Activated T-helper 1 cell treated with anti-CD3 and anti-CD28 coated beads, Interleukin-12 subunit alpha, Interleukin-12 subunit beta, Interleukin-2, Interleukin-4 antibody, amounts not matched to agents 30 ng/mL and 10 ng/mL and 1 ng/mL, durations not matched to agents 14 hours and 24 hours and 36 hours (primary cell): ENCODE results near the gene SRGAP2C. TPM values are rescaled to one million over a fixed set of nuclear protein-coding genes. Genes with fewer than 3 reads are reported as not detected.
A peak's percentile ranks its signal among the peaks of the same experiment; 100 is the strongest.
"Not testable (repeated sequence)": the region's sequence is repeated elsewhere in the genome, so short reads cannot be mapped to it uniquely, and the experiment has no call there.

Source experiments
- DNase-seq: peaks from one replicate; pipeline ENCODE4 v3.0.0; 2021; ENCODE audit warnings: low spot score
- H3K27ac Mint-ChIP-seq: one replicate; pipeline ENCODE4 v1.8.0; 2021; ENCODE audit warnings: mild to moderate bottlenecking, mixed read lengths
- H3K27me3 Mint-ChIP-seq: one replicate; pipeline ENCODE4 v1.8.0; 2022; ENCODE audit warnings: mild to moderate bottlenecking, moderate library complexity, mixed read lengths; ENCODE audit not compliant: insufficient read depth
- H3K36me3 Mint-ChIP-seq: one replicate; pipeline ENCODE4 v1.8.0; 2021; ENCODE audit warnings: low read depth, mixed read lengths
- H3K4me1 Mint-ChIP-seq: one replicate; pipeline ENCODE4 v1.8.0; 2021; ENCODE audit warnings: low read depth, mixed read lengths
- H3K4me3 Mint-ChIP-seq: one replicate; pipeline ENCODE4 v1.8.0; 2021; ENCODE audit warnings: mild to moderate bottlenecking, moderate library complexity, mixed read lengths
- H3K9me3 Mint-ChIP-seq: one replicate; pipeline ENCODE4 v1.8.0; 2021; ENCODE audit warnings: mixed read lengths
- intact Hi-C: fragments of 100-400 bp; cut with micrococcal nuclease; formaldehyde crosslinking; loops from one replicate; pipeline ENCODE4 v1.15.1; 2024
- total RNA-seq: library from RNA; stranded (reverse); gene quantifications from 2 replicates; pipeline ENCODE4 v1.2.3, GENCODE V29; 2022

The SRGAP2C gene
- total RNA-seq, 1 donor from 2014 or later: 52.9 TPM

DNA sequence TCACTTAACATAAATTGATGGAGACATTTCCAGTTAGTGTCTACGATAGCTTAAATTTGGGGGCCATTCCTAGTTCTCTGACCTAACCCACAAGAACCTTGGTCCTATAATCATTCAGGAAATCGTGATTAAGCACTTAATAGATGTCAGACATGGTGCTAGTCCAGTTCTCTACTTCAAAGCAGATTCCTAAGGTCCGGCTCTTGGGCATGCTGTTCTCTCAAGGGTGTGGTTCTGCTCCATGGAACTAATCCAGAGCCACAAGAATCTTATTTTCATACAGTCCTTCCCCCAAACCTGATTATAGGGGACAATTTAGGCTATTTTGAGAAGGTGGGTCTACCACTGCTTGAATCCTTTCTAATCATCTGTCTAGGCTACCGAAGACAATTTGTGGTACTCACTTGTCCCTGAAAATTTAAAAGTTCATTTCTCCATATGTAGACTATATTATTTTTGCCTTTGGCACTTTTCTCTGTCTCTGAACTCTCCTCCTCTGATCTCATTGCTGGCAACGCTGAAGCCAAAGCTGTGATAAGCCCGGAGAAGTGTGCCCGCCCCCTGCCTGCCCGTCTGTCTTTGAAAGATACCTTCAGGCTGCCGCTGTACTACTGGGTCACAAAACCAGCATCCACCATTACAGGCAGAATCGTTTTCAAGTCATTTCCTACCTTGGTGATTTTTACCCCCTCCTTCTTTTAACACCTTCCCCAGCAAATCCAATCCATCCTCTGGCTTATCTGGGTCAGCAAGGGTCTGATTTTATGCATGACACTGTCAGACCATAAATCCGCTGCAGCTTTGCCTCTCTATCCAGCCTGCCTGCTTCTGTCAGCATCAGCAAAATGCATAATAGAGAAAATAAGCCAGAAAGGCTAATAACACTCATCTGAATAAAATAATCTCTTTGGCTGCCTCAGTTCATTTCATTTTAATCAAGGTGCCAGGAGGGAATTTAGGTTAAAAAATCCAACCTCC lies 133.0 kb downstream of the SRGAP2C start:
- H3K27me3 Mint-ChIP-seq, H3K36me3 Mint-ChIP-seq, DNase-seq, H3K9me3 Mint-ChIP-seq, intact Hi-C loops, H3K4me3 Mint-ChIP-seq, H3K4me1 Mint-ChIP-seq, H3K27ac Mint-ChIP-seq: not testable (repeated sequence)

GRCh38 chr1:121318687-121319086 lies 133.9 kb downstream of the SRGAP2C start:
- intact Hi-C loops, H3K27me3 Mint-ChIP-seq, H3K4me3 Mint-ChIP-seq, H3K9me3 Mint-ChIP-seq, H3K27ac Mint-ChIP-seq, H3K4me1 Mint-ChIP-seq, H3K36me3 Mint-ChIP-seq, DNase-seq: not testable (repeated sequence)

DNA sequence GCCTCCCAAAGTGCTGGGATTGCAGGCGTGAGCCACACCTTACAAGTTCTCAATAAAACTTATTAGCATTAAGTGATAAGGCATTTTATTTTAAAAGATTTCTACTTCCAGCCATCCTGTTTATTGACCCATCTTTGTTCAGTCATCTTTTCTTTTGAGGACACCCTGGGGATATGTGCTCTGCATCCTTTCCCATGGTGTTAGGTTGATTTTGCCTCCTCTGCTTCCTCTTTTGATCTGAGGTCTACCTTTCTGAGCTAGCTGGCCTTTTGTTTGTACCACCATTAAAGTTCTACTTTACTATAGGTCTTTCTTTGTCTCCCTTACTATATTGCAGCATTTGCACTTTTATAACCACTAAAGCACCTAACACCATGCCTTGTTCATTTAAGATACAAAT lies 136.9 kb downstream of the SRGAP2C start:
- intact Hi-C loops, H3K36me3 Mint-ChIP-seq, H3K4me3 Mint-ChIP-seq, DNase-seq, H3K27me3 Mint-ChIP-seq, H3K27ac Mint-ChIP-seq, H3K4me1 Mint-ChIP-seq, H3K9me3 Mint-ChIP-seq: not testable (repeated sequence)

DNA sequence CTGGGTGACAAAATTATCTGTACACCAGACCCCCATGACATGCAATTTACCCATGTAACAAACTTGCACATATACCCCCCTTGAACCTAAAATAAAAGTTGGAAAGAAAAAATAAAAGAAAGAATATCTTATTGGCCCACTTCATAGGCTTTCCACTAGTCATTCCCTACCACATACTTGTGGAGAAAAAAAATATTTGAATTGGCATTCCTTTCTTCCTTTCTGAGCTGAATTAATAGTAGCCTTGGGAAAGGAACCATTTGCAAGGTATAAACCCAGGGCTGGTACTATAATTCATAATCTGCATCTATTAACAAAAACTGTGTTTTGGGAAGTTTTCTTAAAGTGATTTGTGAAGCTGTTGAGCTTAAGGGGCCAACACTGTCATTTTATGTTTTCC lies 140.0 kb downstream of the SRGAP2C start:
- H3K36me3 Mint-ChIP-seq, H3K27ac Mint-ChIP-seq, H3K27me3 Mint-ChIP-seq, H3K4me1 Mint-ChIP-seq, DNase-seq, intact Hi-C loops, H3K9me3 Mint-ChIP-seq, H3K4me3 Mint-ChIP-seq: not testable (repeated sequence)

GRCh38 chr1:121332141-121332540 lies 147.4 kb downstream of the SRGAP2C start:
- H3K4me3 Mint-ChIP-seq, H3K9me3 Mint-ChIP-seq, DNase-seq, intact Hi-C loops, H3K27ac Mint-ChIP-seq, H3K4me1 Mint-ChIP-seq, H3K27me3 Mint-ChIP-seq, H3K36me3 Mint-ChIP-seq: not testable (repeated sequence)

GRCh38 chr1:121332599-121333562 lies 148.1 kb downstream of the SRGAP2C start:
- H3K9me3 Mint-ChIP-seq, DNase-seq, H3K36me3 Mint-ChIP-seq, H3K27ac Mint-ChIP-seq, H3K4me1 Mint-ChIP-seq, H3K27me3 Mint-ChIP-seq, H3K4me3 Mint-ChIP-seq, intact Hi-C loops: not testable (repeated sequence)

GRCh38 chr1:121337958-121338357 lies 153.2 kb downstream of the SRGAP2C start:
- H3K4me1 Mint-ChIP-seq, H3K27me3 Mint-ChIP-seq, intact Hi-C loops, DNase-seq, H3K4me3 Mint-ChIP-seq, H3K36me3 Mint-ChIP-seq, H3K9me3 Mint-ChIP-seq: not testable (repeated sequence)
- H3K27ac Mint-ChIP-seq: peak overlapping the region; percentile 34

DNA sequence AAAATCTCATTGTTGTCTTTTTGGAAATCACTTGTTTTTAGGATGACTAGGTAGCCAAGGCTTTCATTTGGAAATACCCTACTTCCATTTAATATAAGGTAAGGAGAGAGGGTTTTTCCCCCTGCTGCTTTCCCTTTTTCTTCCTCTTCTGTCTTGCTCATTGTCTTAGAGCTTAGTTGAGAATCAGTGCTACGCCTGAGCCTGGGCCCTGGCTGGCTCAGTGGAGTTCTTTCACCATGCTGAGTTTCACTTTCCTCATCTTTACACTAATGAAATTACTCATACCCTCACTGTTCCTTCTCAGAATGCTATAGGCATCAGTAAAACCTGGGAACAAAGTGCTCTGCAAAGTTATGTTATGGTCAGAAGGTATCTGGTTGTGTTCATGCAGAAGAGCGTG lies 154.8 kb downstream of the SRGAP2C start:
- DNase-seq, H3K9me3 Mint-ChIP-seq, intact Hi-C loops, H3K36me3 Mint-ChIP-seq, H3K27ac Mint-ChIP-seq, H3K27me3 Mint-ChIP-seq, H3K4me1 Mint-ChIP-seq, H3K4me3 Mint-ChIP-seq: not testable (repeated sequence)

- H3K4me3 Mint-ChIP-seq, intact Hi-C loops, H3K27ac Mint-ChIP-seq, DNase-seq, H3K4me1 Mint-ChIP-seq, H3K36me3 Mint-ChIP-seq, H3K9me3 Mint-ChIP-seq, H3K27me3 Mint-ChIP-seq: not testable (repeated sequence)
Measured at GRCh38 chr1:121343311-121343906, 158.6 kb downstream of the SRGAP2C start.

GRCh38 chr1:121344355-121344754 lies 159.6 kb downstream of the SRGAP2C start:
- H3K27ac Mint-ChIP-seq, DNase-seq, H3K4me3 Mint-ChIP-seq, H3K4me1 Mint-ChIP-seq, intact Hi-C loops, H3K36me3 Mint-ChIP-seq, H3K9me3 Mint-ChIP-seq, H3K27me3 Mint-ChIP-seq: not testable (repeated sequence)

DNA sequence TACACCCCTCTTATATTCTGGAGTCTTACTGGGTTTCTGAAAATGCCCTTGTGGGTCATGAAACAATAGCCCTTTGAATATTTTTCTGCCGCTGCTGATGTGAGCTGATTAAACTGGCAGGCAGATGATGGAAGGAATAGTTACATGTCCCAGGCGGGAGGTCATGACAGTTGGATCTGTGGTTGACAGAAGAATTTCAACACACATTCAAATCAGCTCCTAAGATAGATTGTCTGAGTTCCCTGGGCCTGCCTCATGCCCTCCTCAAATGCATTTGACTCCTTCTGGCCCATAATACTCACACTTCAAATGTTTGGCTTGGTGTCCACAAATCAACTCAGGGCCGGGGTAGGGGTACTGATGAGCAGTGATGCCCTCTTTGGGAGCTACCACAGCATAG lies 161.9 kb downstream of the SRGAP2C start:
- DNase-seq, H3K9me3 Mint-ChIP-seq, H3K4me3 Mint-ChIP-seq, intact Hi-C loops, H3K27me3 Mint-ChIP-seq, H3K27ac Mint-ChIP-seq, H3K36me3 Mint-ChIP-seq, H3K4me1 Mint-ChIP-seq: not testable (repeated sequence)

DNA sequence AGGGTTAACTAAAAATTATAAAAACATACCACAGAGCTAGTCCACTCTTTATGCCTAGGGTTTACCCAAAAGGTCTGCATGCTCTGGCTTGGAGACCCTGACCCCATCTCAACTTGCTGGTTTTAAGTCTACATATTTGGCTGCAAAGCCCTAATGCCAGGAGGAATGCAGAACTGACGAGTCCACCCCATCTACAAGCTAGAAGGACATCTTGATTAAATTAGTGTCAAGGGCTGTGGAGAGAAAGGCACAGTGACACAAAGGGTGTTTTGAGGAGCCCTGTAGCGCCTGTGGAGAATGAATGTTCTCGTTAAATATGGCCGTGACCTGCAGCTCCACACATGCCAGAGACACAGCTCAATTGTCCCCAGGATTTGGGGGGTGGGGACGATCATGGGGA lies 162.7 kb downstream of the SRGAP2C start:
- H3K4me1 Mint-ChIP-seq, intact Hi-C loops, H3K27ac Mint-ChIP-seq, H3K9me3 Mint-ChIP-seq, H3K27me3 Mint-ChIP-seq, H3K4me3 Mint-ChIP-seq, DNase-seq, H3K36me3 Mint-ChIP-seq: not testable (repeated sequence)

DNA sequence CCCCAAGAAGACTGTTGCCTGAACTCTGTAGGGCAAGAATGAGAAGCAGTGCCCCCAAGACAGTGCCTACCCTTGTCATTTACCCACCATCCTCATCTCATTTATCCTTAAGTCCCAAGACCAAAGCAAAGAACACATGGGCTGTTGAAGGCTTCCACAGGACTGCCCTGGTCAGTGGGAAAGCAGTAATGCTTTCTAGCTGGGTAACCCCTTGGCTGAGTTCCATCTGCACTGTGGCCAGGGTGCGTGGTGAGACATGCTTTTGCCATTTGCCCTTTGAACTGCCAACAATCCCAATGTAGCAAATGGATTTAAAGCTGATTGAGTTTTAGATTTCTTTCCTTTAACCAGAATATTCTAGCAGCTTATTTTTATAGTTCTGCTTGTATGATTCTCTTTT lies 163.3 kb downstream of the SRGAP2C start:
- H3K4me1 Mint-ChIP-seq, H3K27me3 Mint-ChIP-seq, H3K9me3 Mint-ChIP-seq, DNase-seq, H3K36me3 Mint-ChIP-seq, H3K4me3 Mint-ChIP-seq, H3K27ac Mint-ChIP-seq, intact Hi-C loops: not testable (repeated sequence)
